ENCODE measurements around the gene FOSL2.

Gene FOSL2

GRCh38 chr2:28350196-28350595 lies 42.5 kb upstream of the FOSL2 start:
- no peak overlapping the region for H3K27ac ChIP-seq (ENCODE audit: low read length)
- no peaks in the 10 kb centered on the region for H3K27me3 ChIP-seq (ENCODE audit: insufficient read depth, low read length)
- no peaks in the 10 kb centered on the region for H3K36me3 ChIP-seq (ENCODE audit: insufficient read depth, low read depth, low read length)
- no peak overlapping the region for H3K9ac ChIP-seq (ENCODE audit: low read depth, low read length)
- no peaks in the 10 kb centered on the region for H3K9me3 ChIP-seq (ENCODE audit: insufficient read depth, low read depth, low read length)
- no peak overlapping the region for H3K4me3 ChIP-seq (ENCODE audit: low read length)
- H3K4me1 ChIP-seq (ENCODE audit: insufficient read depth, low read length), result no peaks in the 10 kb centered on the region

DNA sequence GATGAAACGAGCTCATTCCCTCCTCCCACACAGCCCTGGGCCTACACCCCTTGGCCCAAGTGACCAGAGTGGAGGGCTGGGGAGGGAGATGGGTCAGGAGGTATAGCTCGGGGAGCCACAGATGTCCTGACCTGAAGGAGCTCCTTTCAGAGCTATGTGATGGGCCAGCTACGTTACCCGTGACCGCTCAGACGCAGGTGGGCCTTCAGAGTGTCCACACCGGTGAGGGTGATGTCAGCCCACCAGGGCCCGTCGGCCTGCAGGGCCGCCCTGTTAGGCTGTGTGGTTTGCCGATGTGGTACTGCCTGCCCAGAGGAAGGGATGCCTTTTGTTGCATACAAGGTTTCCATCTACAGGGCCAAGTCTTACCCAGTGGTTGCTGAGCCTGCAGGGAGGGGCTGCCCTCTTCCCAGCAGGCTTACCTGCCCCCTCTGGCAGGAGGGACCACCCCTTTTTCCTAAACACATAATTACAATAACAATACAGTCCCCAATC lies 41.8 kb upstream of the FOSL2 start:
- H3K4me1 ChIP-seq (ENCODE audit: insufficient read depth, low read length), result no peaks in the 10 kb centered on the region
- H3K4me3 ChIP-seq (ENCODE audit: low read length), result no peak overlapping the region
- H3K27ac ChIP-seq (ENCODE audit: low read length), result no peak overlapping the region
- H3K9me3 ChIP-seq (ENCODE audit: insufficient read depth, low read depth, low read length), result no peaks in the 10 kb centered on the region
- H3K27me3 ChIP-seq (ENCODE audit: insufficient read depth, low read length), result no peaks in the 10 kb centered on the region
- H3K9ac ChIP-seq (ENCODE audit: low read depth, low read length), result no peak overlapping the region
- no peaks in the 10 kb centered on the region for H3K36me3 ChIP-seq (ENCODE audit: insufficient read depth, low read depth, low read length)

- no peak overlapping the region for H3K27ac ChIP-seq (ENCODE audit: low read length)
- no peak overlapping the region for H3K9ac ChIP-seq (ENCODE audit: low read depth, low read length)
These were observed 41.0 kb upstream of the FOSL2 start for GRCh38 chr2:28351621-28352020.

DNA sequence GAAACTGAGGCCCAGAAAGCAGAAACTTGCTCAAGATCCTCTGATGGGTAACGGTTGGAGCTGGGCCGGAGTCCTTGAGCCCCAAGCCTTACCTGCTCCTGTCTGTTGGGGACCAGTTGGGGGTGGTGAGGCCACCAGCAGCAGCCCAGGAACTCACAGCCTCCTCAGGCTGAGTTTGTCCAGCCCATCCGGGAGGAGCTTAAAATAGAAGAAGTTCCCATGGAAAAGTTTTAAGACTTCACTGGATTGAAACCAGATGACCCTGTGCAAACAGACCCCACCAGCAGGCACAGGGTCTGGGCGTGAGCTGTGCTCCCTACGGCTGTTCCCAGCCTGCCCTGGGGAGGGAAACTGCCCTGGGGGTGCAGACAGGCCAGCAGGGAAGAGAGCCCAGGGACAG lies 40.6 kb upstream of the FOSL2 start:
- Histone ChIP-seq H3K9me3 (ENCODE audit: insufficient read depth, low read depth, low read length) (no peaks in the 10 kb centered on the region), H3K27me3 (ENCODE audit: insufficient read depth, low read length) (no peaks in the 10 kb centered on the region), H3K4me1 (ENCODE audit: insufficient read depth, low read length) (no peaks in the 10 kb centered on the region), H3K4me3 (ENCODE audit: low read length) (no peak overlapping the region), H3K36me3 (ENCODE audit: insufficient read depth, low read depth, low read length) (no peaks in the 10 kb centered on the region), H3K9ac (ENCODE audit: low read depth, low read length) (no peak overlapping the region), H3K27ac (ENCODE audit: low read length) (no peak overlapping the region)

More at GRCh38 chr2:28351621-28352020, 41.0 kb upstream of the FOSL2 start:
- Histone ChIP-seq H3K27me3 (ENCODE audit: insufficient read depth, low read length) (no peaks in the 10 kb centered on the region), H3K4me3 (ENCODE audit: low read length) (no peak overlapping the region), H3K9me3 (ENCODE audit: insufficient read depth, low read depth, low read length) (no peaks in the 10 kb centered on the region), H3K4me1 (ENCODE audit: insufficient read depth, low read length) (no peaks in the 10 kb centered on the region), H3K36me3 (ENCODE audit: insufficient read depth, low read depth, low read length) (no peaks in the 10 kb centered on the region)

DNA sequence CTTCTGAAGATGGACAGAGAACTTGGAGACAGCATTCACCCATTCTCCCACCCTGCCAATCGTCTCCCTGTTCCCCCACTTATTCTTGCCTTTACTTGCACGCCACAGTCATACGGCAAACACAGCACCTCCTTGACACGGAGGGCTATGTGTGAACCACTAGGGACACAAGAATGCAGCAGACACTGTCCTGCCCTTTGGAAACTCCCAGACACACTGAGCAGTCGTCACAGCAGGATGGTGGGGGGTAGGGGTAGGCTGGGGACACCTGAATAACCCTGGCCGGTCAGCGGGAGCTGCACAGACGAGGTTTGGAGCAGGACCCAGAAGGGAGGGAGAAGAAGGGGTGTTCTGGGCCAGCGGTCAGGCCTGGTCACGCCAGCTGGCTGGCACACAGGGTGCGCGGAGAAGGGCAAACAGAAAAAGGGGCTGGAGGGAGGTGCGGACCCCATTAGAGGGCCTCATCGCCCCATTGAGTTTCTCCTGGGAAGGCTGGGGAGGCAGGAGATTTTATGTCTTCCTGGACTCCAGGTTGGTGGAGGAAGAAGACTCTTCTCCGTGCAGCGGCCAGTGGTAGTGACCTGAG lies 40.0 kb upstream of the FOSL2 start:
- no peak overlapping the region for H3K27ac ChIP-seq (ENCODE audit: low read length)
- H3K27me3 ChIP-seq (ENCODE audit: insufficient read depth, low read length), result no peaks in the 10 kb centered on the region
- H3K36me3 ChIP-seq (ENCODE audit: insufficient read depth, low read depth, low read length), result no peaks in the 10 kb centered on the region
- no peak overlapping the region for H3K9ac ChIP-seq (ENCODE audit: low read depth, low read length)
- no peaks in the 10 kb centered on the region for H3K4me1 ChIP-seq (ENCODE audit: insufficient read depth, low read length)
- H3K4me3 ChIP-seq (ENCODE audit: low read length), result no peak overlapping the region
- no peaks in the 10 kb centered on the region for H3K9me3 ChIP-seq (ENCODE audit: insufficient read depth, low read depth, low read length)

DNA sequence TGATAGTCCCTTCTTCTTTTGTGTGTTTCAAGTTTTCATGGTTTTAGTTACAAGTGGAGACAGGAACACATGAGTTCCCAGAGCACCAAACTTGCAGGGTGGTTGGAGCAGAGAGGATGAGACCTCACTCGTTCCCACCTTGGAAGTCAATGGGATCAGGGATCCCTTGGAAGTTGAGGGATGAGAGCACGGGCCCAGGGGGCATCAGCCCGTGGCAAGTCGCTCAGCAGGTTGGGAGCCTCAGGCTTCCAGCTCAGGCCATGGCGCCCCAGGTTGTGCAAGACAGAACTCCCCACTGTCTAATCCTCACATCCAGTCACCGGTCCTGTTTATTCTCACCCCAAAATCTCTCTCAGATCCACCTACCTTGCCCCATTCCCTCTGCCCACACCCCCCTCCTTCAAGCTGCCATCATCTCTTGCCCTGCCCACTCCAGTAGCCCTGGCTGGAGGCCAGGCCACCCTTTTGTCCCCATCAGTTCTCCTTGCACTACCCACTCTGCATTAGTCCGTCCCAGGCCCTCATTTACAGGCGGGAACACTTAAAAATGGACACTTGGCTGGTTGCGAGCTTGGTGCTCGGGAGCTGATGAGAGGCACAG lies 37.6 kb upstream of the FOSL2 start:
- Histone ChIP-seq H3K36me3 (ENCODE audit: insufficient read depth, low read depth, low read length) (no peaks in the 10 kb centered on the region), H3K4me3 (ENCODE audit: low read length) (no peak overlapping the region), H3K9me3 (ENCODE audit: insufficient read depth, low read depth, low read length) (no peaks in the 10 kb centered on the region), H3K9ac (ENCODE audit: low read depth, low read length) (no peak overlapping the region), H3K4me1 (ENCODE audit: insufficient read depth, low read length) (no peaks in the 10 kb centered on the region), H3K27me3 (ENCODE audit: insufficient read depth, low read length) (no peaks in the 10 kb centered on the region), H3K27ac (ENCODE audit: low read length) (no peak overlapping the region)

GRCh38 chr2:28355521-28356094 lies 37.0 kb upstream of the FOSL2 start:
- Histone ChIP-seq H3K36me3 (ENCODE audit: insufficient read depth, low read depth, low read length) (no peaks in the 10 kb centered on the region), H3K4me3 (ENCODE audit: low read length) (no peak overlapping the region), H3K9me3 (ENCODE audit: insufficient read depth, low read depth, low read length) (no peaks in the 10 kb centered on the region), H3K27me3 (ENCODE audit: insufficient read depth, low read length) (no peaks in the 10 kb centered on the region), H3K9ac (ENCODE audit: low read depth, low read length) (no peak overlapping the region), H3K4me1 (ENCODE audit: insufficient read depth, low read length) (no peaks in the 10 kb centered on the region), H3K27ac (ENCODE audit: low read length) (no peak overlapping the region)

- Histone ChIP-seq H3K4me3 (ENCODE audit: low read length) (no peak overlapping the region), H3K4me1 (ENCODE audit: insufficient read depth, low read length) (no peaks in the 10 kb centered on the region), H3K36me3 (ENCODE audit: insufficient read depth, low read depth, low read length) (no peaks in the 10 kb centered on the region), H3K9me3 (ENCODE audit: insufficient read depth, low read depth, low read length) (no peaks in the 10 kb centered on the region), H3K27me3 (ENCODE audit: insufficient read depth, low read length) (no peaks in the 10 kb centered on the region), H3K27ac (ENCODE audit: low read length) (no peak overlapping the region), H3K9ac (ENCODE audit: low read depth, low read length) (no peak overlapping the region)
These were observed 36.4 kb upstream of the FOSL2 start for GRCh38 chr2:28356095-28356911.

DNA sequence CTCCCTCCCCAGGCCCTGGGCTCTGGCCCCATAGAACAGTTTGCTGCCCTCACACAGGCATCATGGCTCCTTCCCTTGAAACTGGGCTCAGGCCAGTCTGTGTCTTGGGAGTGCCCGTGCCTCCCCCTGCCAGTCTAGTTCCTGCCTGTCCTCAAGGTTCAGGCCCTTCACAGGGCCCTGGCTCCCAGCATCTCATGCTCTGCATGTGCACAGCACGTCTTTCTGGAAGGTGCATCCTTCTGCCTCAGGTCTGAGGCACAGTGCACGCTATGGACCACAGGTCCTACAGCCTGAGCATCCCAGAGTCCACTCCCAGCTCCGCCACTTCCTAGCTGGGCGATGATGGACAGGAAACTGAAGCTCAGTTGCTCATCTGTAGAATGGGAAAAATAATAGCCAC lies 35.6 kb upstream of the FOSL2 start:
- Histone ChIP-seq H3K4me3 (ENCODE audit: low read length) (no peak overlapping the region), H3K4me1 (ENCODE audit: insufficient read depth, low read length) (no peaks in the 10 kb centered on the region), H3K36me3 (ENCODE audit: insufficient read depth, low read depth, low read length) (no peaks in the 10 kb centered on the region), H3K27ac (ENCODE audit: low read length) (no peak overlapping the region), H3K9me3 (ENCODE audit: insufficient read depth, low read depth, low read length) (no peaks in the 10 kb centered on the region), H3K9ac (ENCODE audit: low read depth, low read length) (no peak overlapping the region), H3K27me3 (ENCODE audit: insufficient read depth, low read length) (no peaks in the 10 kb centered on the region)

GRCh38 chr2:28357948-28358667 lies 34.5 kb upstream of the FOSL2 start:
- Histone ChIP-seq H3K36me3 (ENCODE audit: insufficient read depth, low read depth, low read length) (no peaks in the 10 kb centered on the region), H3K9ac (ENCODE audit: low read depth, low read length) (no peak overlapping the region), H3K9me3 (ENCODE audit: insufficient read depth, low read depth, low read length) (no peaks in the 10 kb centered on the region), H3K4me3 (ENCODE audit: low read length) (no peak overlapping the region), H3K27me3 (ENCODE audit: insufficient read depth, low read length) (no peaks in the 10 kb centered on the region), H3K4me1 (ENCODE audit: insufficient read depth, low read length) (peaks cover 5% of the 10 kb centered on the region; the same call in 1 of the 2 replicates), H3K27ac (ENCODE audit: low read length) (no peak overlapping the region)

DNA sequence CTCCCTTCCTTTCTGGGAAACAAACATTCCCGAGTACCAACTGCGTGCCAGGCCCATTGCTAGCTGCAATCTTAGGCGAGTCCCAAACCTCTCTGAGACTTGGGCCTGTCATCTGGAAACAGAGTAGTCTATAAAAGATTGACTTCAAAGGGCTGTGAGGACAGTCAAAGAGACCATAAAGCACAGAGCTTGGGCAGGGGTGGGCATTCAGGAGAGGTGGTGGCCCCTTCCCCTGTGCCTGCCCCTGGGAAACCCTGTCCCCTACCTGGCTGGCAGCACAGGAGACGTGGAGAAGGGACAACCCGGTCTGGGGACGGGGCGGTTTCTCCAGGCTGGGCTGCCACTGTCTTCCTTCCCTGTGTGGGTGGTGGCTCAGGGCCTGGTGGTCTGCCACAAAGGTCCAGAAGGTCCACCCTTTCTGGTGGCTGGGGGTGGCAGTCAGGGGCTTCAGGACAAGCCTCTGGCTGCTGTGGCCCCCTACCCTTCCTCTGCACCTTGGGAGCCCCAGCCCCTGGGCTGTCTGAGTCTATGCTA lies 33.9 kb upstream of the FOSL2 start:
- Histone ChIP-seq H3K4me1 (ENCODE audit: insufficient read depth, low read length) (peaks cover 5% of the 10 kb centered on the region; the same call in 1 of the 2 replicates), H3K9me3 (ENCODE audit: insufficient read depth, low read depth, low read length) (no peaks in the 10 kb centered on the region), H3K27ac (ENCODE audit: low read length) (no peak overlapping the region), H3K36me3 (ENCODE audit: insufficient read depth, low read depth, low read length) (no peaks in the 10 kb centered on the region), H3K9ac (ENCODE audit: low read depth, low read length) (no peak overlapping the region), H3K27me3 (ENCODE audit: insufficient read depth, low read length) (no peaks in the 10 kb centered on the region), H3K4me3 (ENCODE audit: low read length) (no peak overlapping the region)
